Measurements from ENCODE around the gene TMEM245.
"Not testable (repeated sequence)": the region's sequence is repeated elsewhere in the genome, so short reads cannot be mapped to it uniquely, and the experiment has no call there.

TMEM245 gene

DNA sequence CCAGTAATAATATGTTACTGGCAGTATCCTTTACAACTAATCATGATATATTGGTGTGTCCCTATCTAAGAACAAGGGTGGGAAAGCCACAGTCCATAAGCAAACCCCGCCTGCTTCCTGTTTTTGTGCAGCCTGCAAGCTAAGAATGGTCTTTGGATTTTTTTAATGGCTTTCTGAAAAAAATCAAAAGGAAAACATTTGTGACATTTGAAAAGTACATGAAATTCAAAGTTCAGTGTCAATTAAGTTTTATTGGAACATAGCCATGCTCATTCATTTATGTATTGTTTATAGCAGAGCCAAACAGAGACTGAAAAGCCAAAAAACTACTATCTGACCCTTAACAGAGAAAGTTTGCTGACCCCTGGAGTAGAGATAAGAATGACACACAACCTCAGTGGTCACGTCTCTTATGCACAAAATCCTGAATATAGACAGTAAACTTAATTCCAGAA, 12.8 kb upstream of the TMEM245 start:
- DNase-seq, result no peak

DNA sequence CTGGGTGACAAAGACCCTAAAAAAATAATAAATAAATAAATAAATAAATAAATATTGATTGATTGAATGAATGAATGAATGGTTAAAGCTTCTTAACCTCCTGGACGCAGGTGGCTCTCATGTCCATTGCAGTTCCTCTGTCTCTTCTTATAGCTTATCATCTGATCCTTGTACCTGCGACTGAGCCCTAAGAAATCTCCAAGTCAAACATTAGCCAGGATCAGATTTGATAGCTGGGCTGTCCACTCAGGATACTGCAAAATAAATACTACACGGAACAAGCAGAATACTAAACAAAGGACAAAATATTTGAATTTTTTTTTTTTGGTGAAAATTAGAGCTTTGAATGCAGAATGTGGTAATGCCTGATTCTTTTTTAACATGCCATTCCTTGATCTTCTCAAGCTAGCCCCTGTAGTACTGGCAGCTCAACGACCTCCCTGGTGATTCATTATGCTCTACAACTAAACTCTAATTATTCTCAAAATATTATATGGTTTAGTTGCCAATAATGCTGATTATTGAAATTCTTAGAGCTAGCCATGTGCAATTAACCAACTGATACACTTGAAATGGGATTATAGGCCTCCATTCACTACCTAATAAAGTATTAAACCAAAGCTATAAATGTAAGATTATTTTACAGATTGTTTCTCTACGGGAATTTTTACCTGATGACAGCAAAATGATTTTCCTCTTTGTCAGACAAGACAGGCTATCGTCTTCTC, 9.9 kb upstream of the TMEM245 start:
- no peak for DNase-seq

DNA sequence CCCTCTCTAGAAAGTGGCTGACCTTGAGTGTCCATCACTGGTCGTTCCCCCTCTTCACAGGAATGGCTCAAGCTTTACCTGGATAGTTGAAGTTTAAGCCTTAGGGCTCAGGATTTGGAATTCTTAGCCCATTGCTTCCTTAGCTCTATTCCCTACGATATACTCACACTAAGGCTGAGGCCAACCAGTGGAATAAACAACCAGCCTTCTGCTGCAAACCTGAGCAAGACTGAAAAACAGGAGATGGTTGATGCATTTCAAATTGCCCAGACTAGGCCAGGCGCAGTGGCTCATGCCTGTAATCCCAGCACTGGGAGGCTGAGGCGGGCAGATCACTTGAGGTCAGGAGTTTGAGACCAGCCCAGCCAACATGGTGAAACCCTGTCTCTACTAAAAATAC, 6.9 kb upstream of the TMEM245 start:
- not testable (repeated sequence) for DNase-seq

DNA sequence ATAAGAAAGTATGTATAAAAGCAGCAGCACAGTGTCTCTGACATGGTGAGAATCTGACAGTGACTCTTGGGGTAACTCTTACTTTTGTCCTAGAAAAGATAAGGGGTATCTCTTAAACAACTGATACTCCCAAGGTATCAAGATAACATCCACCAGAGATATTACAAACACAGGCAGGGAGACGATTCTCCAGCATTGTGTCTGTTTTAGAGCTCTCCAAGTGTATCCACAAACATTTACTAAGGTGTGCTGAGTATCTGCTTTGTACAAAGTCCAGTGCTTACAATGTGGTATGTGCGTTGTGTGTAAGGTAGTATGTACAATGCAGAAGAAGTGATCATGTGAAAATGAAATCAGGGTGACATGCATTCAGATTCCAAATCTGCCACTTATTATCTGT, 4.4 kb upstream of the TMEM245 start:
- DNase-seq, result no peak

DNA sequence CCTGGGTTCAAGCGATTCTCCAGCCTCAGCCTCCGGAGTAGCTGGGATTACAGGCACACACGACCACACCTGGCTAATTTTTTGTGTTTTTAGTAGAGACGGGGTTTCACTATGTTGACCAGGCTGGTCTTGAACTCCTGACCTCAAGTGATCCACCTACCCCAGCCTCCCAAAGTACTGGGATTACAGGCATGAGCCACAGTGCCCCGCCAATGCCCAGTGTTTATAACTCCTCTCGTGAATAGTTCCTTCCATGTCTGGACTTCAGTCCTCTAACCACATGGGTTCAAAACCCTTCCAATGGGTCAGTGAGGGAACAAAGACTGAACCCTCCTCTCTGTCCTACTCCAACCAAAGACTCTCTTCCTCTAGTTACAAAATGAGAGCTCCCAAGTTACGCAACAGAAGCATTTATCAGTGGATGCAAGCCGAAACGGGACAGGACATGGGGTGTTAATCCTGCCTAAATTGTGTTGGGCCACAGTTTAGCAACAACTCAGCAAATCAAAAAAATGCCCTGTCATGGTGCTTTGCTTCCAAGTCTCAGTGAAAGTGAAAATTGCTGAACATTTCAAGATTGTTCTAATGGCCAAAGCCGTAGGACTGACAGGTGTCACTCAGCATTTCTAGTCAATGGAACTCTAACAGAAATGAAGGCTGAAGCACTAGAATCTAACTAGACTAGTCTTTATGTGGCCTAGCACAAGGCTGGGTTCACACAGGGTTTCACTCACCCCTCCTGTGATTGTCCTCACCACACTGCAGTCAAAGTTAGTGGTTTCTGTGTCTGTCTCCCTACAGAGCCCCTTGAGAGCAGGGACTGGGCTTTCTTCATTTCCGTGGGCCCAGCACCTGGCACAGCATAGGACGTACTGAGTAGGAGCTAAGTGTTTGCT, 3.2 kb upstream of the TMEM245 start:
- no peak for DNase-seq

DNA sequence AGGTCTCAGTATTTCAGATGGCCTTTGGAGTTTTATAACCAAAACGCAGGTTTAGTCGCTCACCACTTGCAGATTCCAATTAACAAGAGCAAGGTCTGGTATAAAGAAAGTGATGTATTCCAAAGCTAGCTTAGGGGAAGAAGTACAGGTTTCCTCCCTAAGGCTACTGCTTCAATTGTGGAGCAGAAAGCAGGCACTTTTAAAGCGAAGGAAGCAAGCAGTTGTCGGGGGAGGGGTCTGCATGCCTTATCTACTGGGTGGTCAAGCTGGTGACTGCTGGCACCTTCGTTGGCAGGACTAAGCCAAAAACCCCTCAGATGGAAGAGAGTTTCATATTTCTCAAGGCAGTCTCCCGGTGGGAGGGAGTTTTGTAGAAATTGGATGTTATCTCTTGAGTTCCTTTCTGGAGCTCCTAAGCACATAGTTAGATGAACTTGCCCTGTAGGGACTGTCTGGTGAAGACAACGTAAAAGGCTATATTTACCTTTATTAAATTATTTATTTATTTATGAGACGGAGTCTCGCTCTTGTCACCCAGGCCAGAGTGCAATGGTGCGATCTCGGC, 1.6 kb upstream of the TMEM245 start:
- no peak for DNase-seq

DNA sequence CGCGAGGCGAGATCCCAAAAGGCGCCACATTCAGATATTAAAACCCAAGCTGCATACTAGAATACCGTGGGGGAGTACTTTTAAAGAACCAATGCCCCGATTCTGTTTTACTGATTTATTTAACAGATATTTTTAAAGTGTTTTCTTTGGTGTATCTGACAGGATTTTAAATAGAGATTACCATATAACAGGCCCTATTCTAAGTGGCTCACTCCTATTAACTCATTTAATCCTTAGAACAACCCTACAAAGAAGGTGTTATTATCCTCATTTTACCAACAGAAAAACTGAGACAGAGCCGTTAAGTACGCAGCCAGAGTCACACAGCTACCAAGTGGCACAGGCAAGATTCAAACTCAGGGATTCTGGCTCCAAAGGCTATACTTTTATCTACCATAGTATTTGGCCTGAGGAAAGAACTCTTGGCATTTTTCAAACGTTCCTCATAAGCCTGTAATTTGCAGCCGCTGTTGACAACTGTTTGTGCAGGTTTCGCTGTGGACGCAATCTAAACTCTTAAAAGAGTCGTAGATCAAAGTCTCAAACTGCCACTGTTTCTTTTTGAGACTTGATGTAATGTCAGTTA, 550 bp upstream of the TMEM245 start:
- no peak for DNase-seq

DNA sequence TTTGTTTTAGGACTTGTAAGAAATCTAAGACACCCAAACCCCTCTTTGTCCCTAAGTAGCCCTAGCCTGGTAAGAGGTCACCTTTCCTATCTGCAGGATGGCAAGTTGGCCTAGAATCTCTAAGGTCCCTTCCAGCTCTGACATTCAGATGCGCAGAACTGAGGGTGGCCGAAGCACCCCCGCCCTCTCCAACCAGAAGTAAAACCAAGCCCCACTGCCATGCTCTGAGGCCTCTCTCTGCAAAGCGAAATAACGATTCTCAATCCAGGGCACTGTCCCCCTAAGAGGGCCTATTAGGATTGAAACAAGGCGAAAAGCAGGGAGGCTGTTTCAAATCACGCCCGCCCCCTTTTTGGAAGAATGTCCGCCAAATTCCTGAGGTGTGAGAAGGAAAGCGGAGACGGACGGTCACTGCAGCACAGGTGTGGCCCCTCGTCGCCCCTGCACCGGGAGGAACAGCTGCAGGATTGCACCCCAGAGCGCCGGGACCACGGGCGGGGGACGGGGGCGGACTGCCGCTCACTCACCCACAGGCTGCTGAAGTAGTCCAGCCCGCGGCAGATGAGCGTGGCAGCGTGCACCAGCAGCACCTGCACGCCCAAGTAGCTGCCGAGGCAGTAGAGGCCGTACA, 824 bp downstream of the TMEM245 start:
- peak; percentile 40 for DNase-seq

DNA sequence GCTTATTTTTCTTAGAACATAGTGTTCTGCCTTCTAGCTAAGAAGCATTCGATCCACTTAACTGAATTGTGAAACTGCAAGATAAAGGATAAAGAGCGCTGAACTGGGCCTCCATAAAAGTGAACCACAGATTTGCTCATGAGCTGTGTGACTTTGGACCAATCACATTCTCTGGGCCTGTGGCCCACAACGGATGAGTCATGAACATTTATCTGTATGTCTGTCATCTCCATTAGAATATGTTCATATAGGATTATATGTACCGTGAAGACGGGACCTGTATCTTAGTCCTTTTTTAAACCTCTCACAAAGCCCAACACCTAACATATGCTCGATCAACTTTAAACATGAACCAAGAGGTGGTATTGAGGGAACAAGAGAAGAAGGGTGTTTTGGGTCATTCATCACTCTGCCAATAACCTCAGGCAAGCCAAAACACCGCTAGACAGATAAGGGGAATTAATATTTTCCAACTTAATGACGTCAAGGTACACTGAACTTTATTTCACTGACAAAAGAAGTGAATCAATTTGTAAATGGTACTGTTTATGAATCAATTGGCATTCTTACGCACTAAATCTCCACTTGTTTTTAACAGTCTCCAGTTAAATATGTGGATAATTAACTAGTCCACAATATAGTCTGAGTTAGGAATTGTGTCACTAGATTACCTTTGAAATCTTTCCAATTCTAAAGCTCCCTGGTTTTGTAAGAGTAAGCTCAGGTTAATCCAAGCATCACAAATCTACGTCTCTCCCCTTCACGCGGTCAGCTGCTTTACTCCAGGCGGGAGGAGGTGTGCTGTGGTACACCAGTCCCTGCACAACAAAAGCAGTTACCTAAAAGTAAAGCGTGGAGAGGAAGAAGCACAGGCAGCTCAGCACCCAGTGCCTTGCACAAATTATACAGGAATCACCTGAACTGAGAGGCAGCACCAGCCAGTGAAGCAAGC, 1.6 kb downstream of the TMEM245 start:
- peak; percentile 44 for DNase-seq

DNA sequence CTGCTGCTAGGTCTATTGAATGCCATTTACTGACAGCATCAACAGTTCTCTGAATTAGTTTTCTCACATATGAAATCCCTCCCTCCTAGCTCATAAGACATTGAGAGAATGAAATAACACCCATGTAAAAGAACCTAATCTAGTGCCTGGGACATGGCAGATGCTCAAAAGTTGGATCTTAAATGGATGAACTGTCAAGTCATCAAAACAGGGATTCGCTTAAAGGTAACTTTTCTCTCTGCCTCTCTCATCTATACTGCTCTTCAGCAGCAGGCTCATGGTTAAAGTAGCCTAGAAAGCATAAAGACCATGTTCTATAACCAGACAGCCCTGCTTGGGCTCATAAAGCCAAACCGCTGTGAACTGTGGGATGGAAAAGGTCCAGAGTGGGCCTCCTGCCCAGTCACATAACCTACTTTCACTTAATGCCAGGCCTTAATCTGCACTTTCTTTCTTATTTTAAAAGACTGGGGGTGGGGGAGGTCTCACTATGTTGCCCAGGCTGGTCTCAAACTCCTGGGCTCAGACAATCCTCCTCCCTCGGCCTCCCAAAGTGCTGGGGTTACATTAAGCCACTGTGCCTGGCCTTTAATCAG, 3.7 kb downstream of the TMEM245 start:
- DNase-seq, result no peak

DNA sequence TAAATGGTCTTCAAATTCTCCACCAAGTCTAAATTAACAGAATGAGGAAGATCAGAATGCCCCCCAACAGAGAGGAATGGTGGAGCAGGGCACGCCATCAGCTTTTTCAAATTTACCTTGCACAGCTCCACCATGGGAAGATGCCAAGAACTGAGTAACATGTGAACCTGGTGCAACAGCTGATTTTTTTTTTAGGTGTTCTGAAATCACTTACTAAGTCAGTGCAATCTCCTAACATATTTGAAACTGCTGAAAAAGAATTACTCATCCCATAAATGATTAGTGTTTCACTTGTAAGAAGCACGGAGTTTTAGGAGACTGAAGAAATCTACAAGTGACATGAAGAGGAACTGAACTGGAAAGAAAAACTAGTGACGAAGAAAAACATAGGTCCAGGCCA, 5.1 kb downstream of the TMEM245 start:
- DNase-seq, result no peak

DNA sequence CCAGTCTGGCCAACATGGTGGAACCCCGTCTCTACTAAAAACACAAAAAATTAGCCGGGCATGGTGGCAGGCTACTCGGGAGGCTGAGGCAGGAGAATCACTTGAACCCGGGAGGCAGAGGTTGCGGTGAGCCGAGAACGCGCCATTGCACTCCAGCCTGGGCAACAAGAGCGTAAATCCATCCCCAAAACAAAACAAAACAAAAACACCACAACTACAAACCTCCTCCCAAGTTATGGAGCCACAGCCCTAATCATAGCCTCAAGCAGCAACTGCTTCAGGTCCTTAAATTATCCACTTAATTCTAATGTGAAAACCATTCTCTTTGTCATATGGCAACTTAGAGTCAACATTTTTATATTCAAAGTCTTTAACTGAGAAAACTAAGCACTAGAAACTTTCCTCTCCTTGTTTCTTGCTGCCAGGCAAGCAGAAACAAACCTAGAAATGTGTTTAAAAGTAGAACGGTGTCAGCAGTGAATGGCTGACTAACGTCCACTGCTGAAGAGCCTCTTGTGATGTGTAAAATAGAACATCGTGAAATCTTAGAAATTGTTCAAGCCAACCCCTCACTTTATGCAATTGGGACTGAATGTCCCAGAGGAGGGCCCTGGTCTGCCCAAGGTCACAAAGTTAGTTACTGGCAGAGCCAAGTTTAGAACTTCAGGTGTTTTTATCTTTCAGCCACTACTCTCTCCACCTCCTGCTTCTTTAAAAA, 5.7 kb downstream of the TMEM245 start:
- DNase-seq, result no peak

DNA sequence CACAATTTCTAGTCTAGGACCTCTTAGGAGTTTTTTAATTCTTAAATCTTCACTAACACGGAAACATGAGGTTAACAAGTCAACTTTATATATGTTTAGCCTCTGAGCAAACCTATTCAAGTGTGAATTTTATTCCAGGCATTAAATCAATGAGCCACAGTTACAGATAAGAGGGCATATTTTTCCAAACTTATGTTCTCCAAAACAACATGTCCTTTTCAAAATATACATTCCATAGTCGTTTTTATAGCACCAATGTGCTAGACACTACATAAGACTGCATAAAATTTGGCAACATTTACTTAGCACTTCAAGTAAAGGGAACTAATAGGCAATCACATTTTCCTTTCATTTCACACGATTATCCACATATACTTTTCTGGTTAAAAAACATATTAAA, 6.5 kb downstream of the TMEM245 start:
- DNase-seq, result no peak

DNA sequence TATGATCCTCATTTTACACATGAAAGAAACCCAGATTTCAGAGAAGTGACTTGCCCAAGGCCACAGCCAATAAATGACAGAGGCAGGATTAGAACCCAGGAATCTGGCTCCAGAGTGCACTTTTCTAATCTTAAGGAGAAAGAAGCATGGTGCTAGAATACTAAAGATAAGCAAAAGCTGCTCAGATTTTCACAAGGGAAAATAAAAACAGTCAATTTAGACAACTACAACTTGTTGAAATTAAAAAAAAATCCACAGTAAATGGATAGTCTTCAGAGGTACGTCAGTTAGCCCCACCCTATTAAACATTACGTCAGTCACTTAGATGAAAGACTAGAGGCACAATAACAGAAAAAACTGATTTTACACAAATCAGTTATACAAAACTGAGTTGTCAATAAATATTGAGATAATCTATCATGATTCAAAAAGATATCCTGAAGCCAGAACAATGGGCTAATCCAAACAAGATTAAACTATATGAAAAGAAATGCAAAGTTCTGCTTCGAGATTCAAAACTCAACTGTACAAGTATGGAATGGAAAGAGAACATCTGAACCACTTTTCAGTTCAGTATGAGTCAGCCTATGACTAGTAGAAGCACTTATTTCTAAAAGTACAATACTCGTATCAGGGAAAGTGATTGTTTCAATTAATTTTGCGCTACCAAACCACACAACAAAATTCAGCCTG, 9.3 kb downstream of the TMEM245 start:
- no peak for DNase-seq

DNA sequence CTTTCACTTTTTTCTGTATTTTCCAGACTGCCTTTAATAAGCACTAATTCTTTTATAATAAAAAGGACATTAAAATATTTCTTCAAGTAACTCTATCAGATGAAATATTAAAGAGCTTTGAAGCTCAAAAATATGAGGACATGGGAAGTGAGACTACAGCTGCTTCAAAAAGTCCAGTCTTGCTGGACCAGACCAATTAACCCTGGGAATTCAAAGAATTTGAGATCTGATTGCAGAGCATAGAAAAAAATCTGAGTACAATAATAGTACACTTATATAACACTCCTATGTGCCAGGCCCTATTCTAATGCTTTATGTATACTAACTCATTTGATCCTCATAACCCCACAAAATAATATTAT, 9.8 kb downstream of the TMEM245 start:
- no peak for DNase-seq

DNA sequence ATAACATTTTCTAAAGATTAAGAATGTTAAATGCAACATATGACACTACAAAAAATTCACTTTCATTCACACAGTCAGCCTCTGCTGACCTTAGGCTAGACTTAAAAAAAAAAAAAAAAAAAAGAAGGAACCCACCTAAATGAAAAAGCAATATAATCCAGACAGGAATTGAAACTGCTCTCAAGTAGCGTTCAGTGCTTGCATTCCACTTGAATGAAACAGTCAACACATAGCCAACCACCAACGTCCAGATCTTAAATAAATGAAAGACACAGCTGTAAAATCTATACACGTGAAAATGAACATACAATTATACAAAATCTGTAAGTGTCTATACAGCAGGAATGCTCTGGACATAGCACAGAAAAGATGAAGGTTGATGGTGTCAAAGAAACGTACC, 11.4 kb downstream of the TMEM245 start:
- DNase-seq, result no peak

DNA sequence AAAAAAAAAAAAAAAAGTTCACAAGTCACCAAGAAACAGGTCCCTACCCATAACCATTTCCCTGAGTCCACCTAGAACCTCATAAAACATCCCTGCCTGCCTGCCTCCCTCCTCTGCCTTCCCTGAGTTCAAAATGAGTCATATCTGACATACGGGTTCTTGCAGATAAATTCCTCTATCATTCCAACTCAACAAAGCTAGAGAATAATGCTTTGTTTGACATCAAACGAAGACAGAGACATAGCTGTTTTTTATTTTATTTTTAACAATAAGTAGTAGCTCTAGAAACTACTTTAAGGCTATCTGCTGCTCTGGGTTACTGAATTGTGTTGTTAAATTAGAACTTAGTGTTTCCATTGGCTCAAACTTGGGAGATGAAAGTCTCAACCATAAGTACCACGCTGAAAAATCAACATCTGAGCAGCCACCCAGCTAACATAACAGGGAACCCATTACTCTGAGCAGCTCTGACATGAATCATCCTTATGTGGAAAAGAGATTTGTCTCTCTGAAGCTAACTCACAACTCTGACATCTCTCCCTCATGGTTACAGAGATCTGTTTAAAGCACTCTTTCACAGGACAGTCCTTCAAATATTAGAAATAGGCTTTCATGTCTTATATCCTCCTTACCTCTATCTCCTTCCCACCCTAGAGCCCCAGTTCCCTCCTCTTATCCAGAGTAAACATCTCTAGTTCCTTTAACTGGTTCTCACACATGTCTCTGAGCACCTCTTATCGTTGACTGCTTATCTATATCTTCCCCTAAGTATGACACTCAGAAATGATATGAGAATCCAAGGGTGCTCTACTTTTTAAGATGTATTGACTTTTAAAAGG, 12.1 kb downstream of the TMEM245 start:
- no peak for DNase-seq

DNA sequence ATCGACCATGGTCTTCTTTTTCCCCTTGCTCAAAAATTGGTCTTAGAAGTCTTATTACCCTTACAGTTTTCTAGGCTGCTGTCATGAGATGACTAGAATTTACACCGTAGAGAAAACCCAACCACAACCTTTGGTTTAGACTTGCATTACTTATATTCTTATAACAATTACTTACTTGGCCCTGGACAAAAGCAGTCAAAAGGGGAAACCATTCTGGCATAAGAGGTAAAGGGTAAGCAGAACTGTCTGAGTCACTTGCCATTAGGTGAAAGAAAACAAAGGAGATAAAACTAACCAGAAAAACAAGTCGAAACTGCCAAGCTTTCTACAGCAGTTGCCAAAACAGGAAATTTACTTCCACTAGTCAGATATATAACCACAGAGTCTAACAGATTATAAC, 17.9 kb downstream of the TMEM245 start:
- DNase-seq, result no peak

DNA sequence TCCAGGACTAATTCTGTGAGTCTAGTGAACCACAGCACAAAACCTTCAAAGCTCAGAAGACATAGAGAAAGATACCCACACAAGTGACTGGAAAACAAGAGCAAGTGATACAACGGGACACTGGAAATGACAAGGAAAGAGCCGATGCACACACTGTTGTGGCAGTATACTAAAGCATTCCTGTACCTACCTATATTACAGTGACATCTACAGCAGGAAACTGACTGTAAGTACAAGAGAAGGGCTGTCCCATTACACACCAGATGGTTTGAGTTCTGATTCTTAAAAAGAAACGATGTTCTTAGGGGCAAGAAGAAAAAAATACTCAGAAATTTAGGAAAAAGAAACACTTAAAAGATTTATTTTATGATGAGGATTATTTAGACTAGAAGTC, 18.5 kb downstream of the TMEM245 start:
- no peak for DNase-seq

Data from activated CD8-positive, alpha-beta memory T cell treated with anti-CD3 and anti-CD28 coated beads, Interleukin-2, amount 50 U/mL, for 4 hours (primary cell).